PC-3 (cell line): ENCODE data around the gene PRDM15. TPM values are rescaled to one million over a fixed set of nuclear protein-coding genes. Genes with fewer than 3 reads are reported as not detected.

Experiments
- ATAC-seq: fragments of 200-7000 bp; cut with Tn5 transposase; 2 replicates; pipeline ENCODE4 v1.9.1; 2020; ENCODE audit warnings: mild to moderate bottlenecking, moderate library complexity
- BruUV-seq: library from RNA; stranded (reverse); fragments of 400-500 nt; replicated peaks from 2 replicates; lab custom pipeline; 2021; lab: Mats Ljungman, UMichigan
- CTCF ChIA-PET: fragments of 300-600 bp; sonication (Branson Sonifier 250); formaldehyde crosslinking; loops from one replicate; lab custom pipeline; 2022; ENCODE audit warnings: antibody characterized with exemption; lab: Charles Lee
- POLR2A ChIA-PET: fragments of 300-600 bp; sonication (Branson Sonifier 250); formaldehyde crosslinking; loops from one replicate; lab custom pipeline; 2022; ENCODE audit warnings: antibody characterized with exemption; ENCODE audit not compliant: unreplicated experiment; lab: Charles Lee
- DNase-seq: peaks from one replicate; pipeline ENCODE4 v3.0.0-alpha.2; 2015
- H2AFZ ChIP-seq: fragments of 300-600 bp; sonication (generic); 2 replicates; pipeline ENCODE4 v1.6.0; 2016; ENCODE audit warnings: antibody characterized with exemption, low read length
- H3F3A ChIP-seq: fragments of 300-600 bp; sonication (generic); one replicate; pipeline ENCODE4 v1.6.0; 2017; ENCODE audit warnings: antibody characterized with exemption, low read length, control low read depth, mild to moderate bottlenecking; ENCODE audit not compliant: unreplicated experiment
- H3K27ac ChIP-seq: fragments of 300-600 bp; sonication (generic); 2 replicates; pipeline ENCODE4 v1.5.1; 2016; ENCODE audit warnings: mild to moderate bottlenecking, low read length
- H3K27me3 ChIP-seq: fragments of 300-600 bp; sonication (generic); 2 replicates; pipeline ENCODE4 v1.6.1; 2016; ENCODE audit warnings: low read length, mixed read lengths
- H3K36me3 ChIP-seq: fragments of 300-600 bp; sonication (generic); 2 replicates; pipeline ENCODE4 v1.6.1; 2016; ENCODE audit warnings: low read depth, mixed run types, low read length, mixed read lengths
- H3K4me1 ChIP-seq: fragments of 300-600 bp; sonication (generic); 2 replicates; pipeline ENCODE4 v1.5.1; 2016; ENCODE audit warnings: low read length; ENCODE audit not compliant: insufficient read depth
- H3K4me2 ChIP-seq: fragments of 300-600 bp; sonication (generic); 2 replicates; pipeline ENCODE4 v1.6.0; 2016; ENCODE audit warnings: low read length
- H3K4me3 ChIP-seq: fragments of 300-600 bp; sonication (generic); 2 replicates; pipeline ENCODE4 v1.5.1; 2016; ENCODE audit warnings: mild to moderate bottlenecking, low read length, mixed read lengths
- H3K79me2 ChIP-seq: fragments of 300-600 bp; sonication (generic); 2 replicates; pipeline ENCODE4 v1.6.1; 2017; ENCODE audit warnings: low read length, mixed read lengths
- H3K9ac ChIP-seq: fragments of 300-600 bp; sonication (generic); 2 replicates; pipeline ENCODE4 v1.6.0; 2016; ENCODE audit warnings: mild to moderate bottlenecking, low read length
- H3K9me2 ChIP-seq: fragments of 300-600 bp; sonication (generic); replicated peaks from 2 replicates; pipeline ENCODE4 v1.6.1; 2016; ENCODE audit warnings: mixed run types, low read length, mixed read lengths
- H3K9me3 ChIP-seq: fragments of 300-600 bp; sonication (generic); 2 replicates; pipeline ENCODE4 v1.6.1; 2016; ENCODE audit warnings: low read length, mixed read lengths
- H4K20me1 ChIP-seq: fragments of 300-600 bp; sonication (generic); 2 replicates; pipeline ENCODE4 v1.6.1; 2016; ENCODE audit warnings: low read length, mixed read lengths
- CTCF ChIP-seq: fragments of 300-600 bp; sonication (generic); conservative IDR thresholded peaks from 2 replicates; pipeline ENCODE4 v1.5.1; 2017; ENCODE audit warnings: antibody characterized with exemption, low read depth, mild to moderate bottlenecking, low read length
- EZH2 ChIP-seq: fragments of 300-600 bp; sonication (generic); IDR thresholded peaks from one replicate; pipeline ENCODE4 v1.6.1; 2017; ENCODE audit warnings: antibody characterized with exemption, mild to moderate bottlenecking, low read length; ENCODE audit not compliant: unreplicated experiment
- EZH2phosphoT487 ChIP-seq: fragments of 300-600 bp; sonication (generic); IDR thresholded peaks from 2 replicates; pipeline ENCODE4 v1.6.1; 2018; ENCODE audit warnings: mild to moderate bottlenecking, antibody characterized with exemption, low read length, borderline replicate concordance
- intact Hi-C: fragments of 100-400 bp; cut with micrococcal nuclease; formaldehyde crosslinking; loops from 2 replicates; pipeline ENCODE4 v1.9.0; 2023
- total RNA-seq: library from RNA; depleted of rRNA; stranded (reverse); fragments of >200 nt; gene quantifications from 2 replicates; pipeline ENCODE4 v1.2.3, GENCODE V29; 2014

The PRDM15 gene
- total RNA-seq, 1 experiment from 2014 or later: 13.4 TPM

GRCh38 chr21:41925767-41926116 is 46.6 kb upstream of the PRDM15 start:
- H3K4me2 ChIP-seq: 0 out of 2 replicates have a peak overlapping the region, but pooled peaks have one; percentile 76
- intact Hi-C loops: no loop called here
- no peak overlapping the region for H3K27ac ChIP-seq
- no peak overlapping the region for H3K4me3 ChIP-seq
- ATAC-seq: no peak
- BruUV-seq: no TSS peak
- H3F3A ChIP-seq: no peaks in the 10 kb centered on the region
- ChIA-PET POLR2A (no interaction called here), CTCF (no interaction called here)
- no peak overlapping the region for H3K9ac ChIP-seq
- TF ChIP-seq EZH2phosphoT487: no peak
- TF ChIP-seq CTCF: no peak
- TF ChIP-seq EZH2: no peak
- H4K20me1 ChIP-seq: no peaks in the 10 kb centered on the region
- peaks cover 16% of the 10 kb centered on the region for H3K4me1 ChIP-seq
- H3K27me3 ChIP-seq: no peaks in the 10 kb centered on the region
- H2AFZ ChIP-seq: no peak overlapping the region
- peaks cover 53% of the 10 kb centered on the region for H3K79me2 ChIP-seq
- H3K9me2 ChIP-seq: no peaks in the 10 kb centered on the region
- H3K36me3 ChIP-seq: 0 out of 2 replicates have a peak, but pooled peaks cover 4% of the 10 kb centered on the region
- no peak for DNase-seq
- H3K9me3 ChIP-seq: no peaks in the 10 kb centered on the region

GRCh38 chr21:41924368-41924754 is 45.2 kb upstream of the PRDM15 start:
- ATAC-seq (no peak), DNase-seq (no peak)
- no peak overlapping the region for H3K9ac ChIP-seq
- H3K9me3 ChIP-seq: no peaks in the 10 kb centered on the region
- H2AFZ ChIP-seq: no peak overlapping the region
- CTCF ChIA-PET: no interaction called here
- H4K20me1 ChIP-seq: no peaks in the 10 kb centered on the region
- H3K4me1 ChIP-seq: peaks cover 14% of the 10 kb centered on the region
- H3K36me3 ChIP-seq: no peaks in the 10 kb centered on the region; the same call in 1 of the 2 replicates
- peaks cover 41% of the 10 kb centered on the region for H3K79me2 ChIP-seq
- TF ChIP-seq CTCF (no peak), EZH2 (no peak)
- no peak overlapping the region for H3K4me2 ChIP-seq
- no TSS peak for BruUV-seq
- no peak overlapping the region for H3K27ac ChIP-seq
- H3K9me2 ChIP-seq: no peaks in the 10 kb centered on the region
- no peak overlapping the region for H3K4me3 ChIP-seq
- no peaks in the 10 kb centered on the region for H3F3A ChIP-seq
- POLR2A ChIA-PET: no interaction called here
- no peaks in the 10 kb centered on the region for H3K27me3 ChIP-seq
- intact Hi-C loops: no loop called here

- Histone ChIP-seq H4K20me1 (no peaks in the 10 kb centered on the region), H3K9me2 (no peaks in the 10 kb centered on the region), H3K36me3 (no peaks in the 10 kb centered on the region; the same call in 1 of the 2 replicates), H3K9ac (no peak overlapping the region), H2AFZ (no peak overlapping the region), H3K4me1 (peaks cover 14% of the 10 kb centered on the region), H3F3A (no peaks in the 10 kb centered on the region), H3K27ac (no peak overlapping the region), H3K79me2 (peaks cover 37% of the 10 kb centered on the region), H3K27me3 (no peaks in the 10 kb centered on the region), H3K4me3 (no peak overlapping the region), H3K4me2 (no peak overlapping the region), H3K9me3 (no peaks in the 10 kb centered on the region)
- TF ChIP-seq EZH2 (no peak), CTCF (no peak), EZH2phosphoT487 (no peak)
- no TSS peak for BruUV-seq
- ChIA-PET CTCF (no interaction called here), POLR2A (no interaction called here)
- no peak for ATAC-seq
- DNase-seq: no peak
- intact Hi-C loops: no loop called here
Observed at GRCh38 chr21:41923631-41924367, 44.7 kb upstream of the PRDM15 start.
